OCI-LY3 (cell line): Measurements from ENCODE around the gene IQSEC1.
A peak's percentile ranks its signal among the peaks of the same experiment; 100 is the strongest.

ENCODE experiments used
- H2AFZ ChIP-seq: fragments of 200-600, 300-600 bp; shearing (Covaris generic); 2 replicates; pipeline ENCODE4 v1.6.0; 2014; ENCODE audit warnings: antibody characterized with exemption, low read depth, low read length
- H3K27ac ChIP-seq: fragments of 200-600, 300-600 bp; sonication (generic); 2 replicates; pipeline ENCODE4 v1.5.1; 2014; ENCODE audit warnings: mild to moderate bottlenecking, low read length, moderate library complexity, mixed read lengths
- H3K27me3 ChIP-seq: fragments of 200-600, 300-600 bp; sonication (generic); 2 replicates; pipeline ENCODE4 v1.6.1; 2014; ENCODE audit warnings: low read depth, low read length, mixed read lengths
- H3K36me3 ChIP-seq: fragments of 200-600, 300-600 bp; sonication (generic); replicated peaks from 2 replicates; pipeline ENCODE3; 2014; ENCODE audit warnings: low read depth, low read length, mixed read lengths
- H3K4me1 ChIP-seq: fragments of 300-600, 200-600 bp; sonication (generic); 2 replicates; pipeline ENCODE4 v1.6.1; 2014; ENCODE audit warnings: low read length, mixed read lengths
- H3K4me2 ChIP-seq: fragments of 200-600, 300-600 bp; sonication (generic); 2 replicates; pipeline ENCODE4 v1.6.1; 2014; ENCODE audit warnings: low read length, mixed read lengths
- H3K4me3 ChIP-seq: fragments of 300-600, 200-600 bp; sonication (generic); 2 replicates; pipeline ENCODE4 v1.5.1; 2014; ENCODE audit warnings: antibody characterized with exemption, mild to moderate bottlenecking, low read length, moderate library complexity
- H3K79me2 ChIP-seq: fragments of 300-600, 200-600 bp; shearing (Covaris generic); 2 replicates; pipeline ENCODE4 v1.6.1; 2014; ENCODE audit warnings: mild to moderate bottlenecking, low read length, mixed read lengths
- H3K9ac ChIP-seq: fragments of 300-600, 200-600 bp; shearing (Covaris generic); 2 replicates; pipeline ENCODE4 v1.6.0; 2014; ENCODE audit warnings: mild to moderate bottlenecking, low read length, moderate library complexity
- H3K9me3 ChIP-seq: fragments of 200-600, 300-600 bp; shearing (Covaris generic); 2 replicates; pipeline ENCODE4 v1.6.1; 2014; ENCODE audit warnings: low read length, mixed read lengths; ENCODE audit not compliant: insufficient read depth
- H4K20me1 ChIP-seq: fragments of 200-600, 300-600 bp; sonication (generic); 2 replicates; pipeline ENCODE4 v1.6.1; 2016; ENCODE audit warnings: low read length, mixed read lengths; ENCODE audit not compliant: insufficient read depth
- CTCF ChIP-seq: fragments of 200-600, 300-600 bp; sonication (generic); IDR thresholded peaks from 2 replicates; pipeline ENCODE4 v1.5.1; 2014; ENCODE audit warnings: antibody characterized with exemption, low read length, low read depth
- EZH2phosphoT487 ChIP-seq: fragments of 200-600 bp; shearing (Covaris generic); IDR thresholded peaks from 2 replicates; pipeline ENCODE4 v1.6.1; 2018; ENCODE audit warnings: antibody characterized with exemption, mixed run types, low read depth

The IQSEC1 gene

GRCh38 chr3:12903000-12903800 is 170.0 kb downstream of the IQSEC1 start:
- Histone ChIP-seq H3K4me2 (no peak overlapping the region), H2AFZ (no peak overlapping the region), H3K27me3 (no peaks in the 10 kb centered on the region), H3K9me3 (no peaks in the 10 kb centered on the region), H3K9ac (no peak overlapping the region), H3K4me1 (no peaks in the 10 kb centered on the region), H3K27ac (no peak overlapping the region), H4K20me1 (peaks cover 68% of the 10 kb centered on the region), H3K4me3 (no peak overlapping the region), H3K36me3 (peaks cover 96% of the 10 kb centered on the region), H3K79me2 (no peaks in the 10 kb centered on the region)
- TF ChIP-seq CTCF (no peak), EZH2phosphoT487 (no peak)

DNA sequence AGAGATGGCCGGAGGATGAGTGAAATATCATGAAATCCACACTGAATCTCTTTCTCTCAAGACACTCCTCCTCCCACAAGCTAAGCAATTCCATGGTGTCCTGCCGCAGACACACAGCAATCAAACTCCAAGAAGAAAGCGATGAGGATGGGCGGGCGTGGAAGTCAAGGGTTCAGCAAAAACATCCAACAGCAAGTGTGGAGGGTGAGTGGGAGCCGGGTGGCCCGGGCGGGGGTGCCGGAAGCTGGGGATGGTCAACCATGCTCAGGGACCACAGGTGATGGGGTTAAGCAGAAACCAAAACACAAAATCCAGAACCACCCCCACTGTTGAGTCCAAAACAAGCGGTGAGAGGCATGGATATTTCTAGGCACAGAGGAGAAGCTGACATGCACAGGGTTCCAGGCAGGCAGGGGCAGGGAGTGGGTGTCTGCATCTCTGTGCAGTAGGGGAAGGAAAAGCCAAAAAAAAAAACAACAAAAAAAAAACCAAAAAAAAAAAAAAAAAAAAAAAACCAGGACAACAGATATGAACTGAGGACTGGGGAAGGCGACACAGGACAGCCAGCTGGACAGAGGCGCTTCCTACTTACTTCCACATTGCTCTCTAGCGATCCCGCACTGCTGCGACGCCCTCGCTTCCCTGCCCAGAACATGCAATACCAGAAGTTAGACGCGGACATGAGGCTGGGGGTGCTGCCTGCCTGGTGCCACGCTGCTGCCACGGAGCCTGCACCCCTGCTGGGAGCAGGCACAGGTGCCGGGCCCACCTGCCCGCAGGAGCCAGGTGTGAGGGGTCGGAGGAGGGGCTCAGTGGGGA is 170.8 kb downstream of the IQSEC1 start:
- Histone ChIP-seq H3K36me3 (peaks cover 94% of the 10 kb centered on the region), H3K27ac (no peak overlapping the region), H3K9me3 (no peaks in the 10 kb centered on the region), H3K4me3 (no peak overlapping the region), H3K79me2 (no peaks in the 10 kb centered on the region), H3K9ac (no peak overlapping the region), H3K4me2 (no peak overlapping the region), H4K20me1 (peaks cover 65% of the 10 kb centered on the region), H3K4me1 (no peaks in the 10 kb centered on the region), H3K27me3 (no peaks in the 10 kb centered on the region), H2AFZ (no peak overlapping the region)
- TF ChIP-seq EZH2phosphoT487, result no peak

- Histone ChIP-seq H3K9ac (no peak overlapping the region), H3K36me3 (peaks cover 92% of the 10 kb centered on the region), H3K27ac (no peak overlapping the region), H3K4me1 (no peaks in the 10 kb centered on the region), H3K9me3 (no peaks in the 10 kb centered on the region), H3K27me3 (no peaks in the 10 kb centered on the region), H3K4me2 (no peak overlapping the region), H3K79me2 (no peaks in the 10 kb centered on the region), H3K4me3 (no peak overlapping the region), H2AFZ (no peak overlapping the region), H4K20me1 (peaks cover 59% of the 10 kb centered on the region)
- TF ChIP-seq CTCF, result 0 out of 2 replicates have a peak, but pooled peaks have one; percentile 4
- no peak for TF ChIP-seq EZH2phosphoT487
Measured at GRCh38 chr3:12901623-12902045, 171.6 kb downstream of the IQSEC1 start.

- Histone ChIP-seq H3K4me1 (no peaks in the 10 kb centered on the region), H3K9ac (no peak overlapping the region), H2AFZ (no peak overlapping the region), H4K20me1 (peaks cover 53% of the 10 kb centered on the region), H3K79me2 (no peaks in the 10 kb centered on the region), H3K27me3 (no peaks in the 10 kb centered on the region), H3K4me3 (no peak overlapping the region), H3K36me3 (peaks cover 85% of the 10 kb centered on the region), H3K4me2 (no peak overlapping the region), H3K27ac (no peak overlapping the region), H3K9me3 (no peaks in the 10 kb centered on the region)
- TF ChIP-seq CTCF (no peak), EZH2phosphoT487 (no peak)
Measured at GRCh38 chr3:12900885-12901411, 172.3 kb downstream of the IQSEC1 start.
